Vagina (tissue), 2 donors: ENCODE data around the gene PLAU. TPM values are rescaled to one million over a fixed set of nuclear protein-coding genes. Genes with fewer than 3 reads are reported as not detected.

Source experiments
- DNase-seq, 2 donors: peaks; one replicate each; pipeline ENCODE4 v3.0.0-alpha.2; 2017; ENCODE audit errors: extremely low spot score in 2 of 2
- H3K27ac ChIP-seq: fragments of 200-600 bp; sonication (generic); one replicate; pipeline ENCODE4 v1.5.1; 2019
- H3K27me3 ChIP-seq: fragments of 200-600 bp; sonication (generic); one replicate; pipeline ENCODE4 v1.5.1; 2019
- H3K36me3 ChIP-seq, 2 donors: fragments of 200-600 bp; sonication (generic); one replicate each; pipeline ENCODE4 v1.5.1; 2017 to 2019
- H3K4me1 ChIP-seq: fragments of 200-600 bp; sonication (generic); one replicate; pipeline ENCODE4 v1.5.1; 2019
- H3K4me3 ChIP-seq, 2 donors: fragments of 200-600 bp; sonication (generic); 1 replicate in 1 of 2; 2 replicates in 1 of 2; pipeline ENCODE4 v1.5.1; 2016 to 2019
- H3K9me3 ChIP-seq: fragments of 200-600 bp; sonication (generic); one replicate; pipeline ENCODE4 v1.5.1; 2019
- CTCF ChIP-seq, 3 experiments: fragments of 450-650 bp in 2 of 3; fragments of 200-600 bp in 1 of 3; sonication (generic) in 1 of 3; IDR thresholded peaks; one replicate each; pipeline ENCODE4 v1.5.1; 2017 to 2019; ENCODE audit warnings: antibody characterized with exemption in 3 of 3, mild to moderate bottlenecking in 2 of 3, moderate library complexity in 2 of 3
- POLR2A ChIP-seq, 2 donors: fragments of 450-650 bp; IDR thresholded peaks; one replicate each; pipeline ENCODE4 v1.6.1; 2017; ENCODE audit warnings: antibody characterized with exemption in 2 of 2, mild to moderate bottlenecking in 2 of 2, moderate library complexity in 2 of 2
- POLR2AphosphoS5 ChIP-seq, 2 donors: sonication (generic); formaldehyde crosslinking; IDR thresholded peaks; one replicate each; pipeline ENCODE4 v1.9.0; 2017; ENCODE audit warnings: antibody characterized with exemption in 2 of 2, mild to moderate bottlenecking in 2 of 2, low read depth in 1 of 2; ENCODE audit not compliant: insufficient read depth in 1 of 2
- intact Hi-C: fragments of 100-400 bp; cut with DNase I; formaldehyde crosslinking; loops from one replicate; pipeline ENCODE4 v1.15.1; 2023
- total RNA-seq: library from RNA; depleted of rRNA; stranded (reverse); fragments of >200 nt; gene quantifications from one replicate; pipeline ENCODE4 v1.2.3, GENCODE V29; 2016

PLAU gene
- total RNA-seq, 1 donor from 2014 or later: 18.2 TPM

GRCh38 chr10:73937333-73938043, 26.6 kb downstream of the PLAU start:
- Histone ChIP-seq H3K4me1 (peaks cover 33% of the 10 kb centered on the region), H3K9me3 (no peaks in the 10 kb centered on the region), H3K36me3 (no peaks in the 10 kb centered on the region), H3K27ac (peak overlapping the region; percentile 63), H3K27me3 (no peaks in the 10 kb centered on the region), H3K4me3 (no peak overlapping the region)
- no peak for DNase-seq
- intact Hi-C loops: loop anchor here (5.0 kb wide), 1 partner anchor 50 kb away; no protein-coding TSS in a partner anchor
- TF ChIP-seq POLR2AphosphoS5 (IDR thresholded peaks at IDR 0.05; ENCODE audit: insufficient read depth in 1 of 2, low read depth in 1 of 2) (no peak), CTCF (IDR thresholded peaks at IDR 0.05) (no peak)

DNA sequence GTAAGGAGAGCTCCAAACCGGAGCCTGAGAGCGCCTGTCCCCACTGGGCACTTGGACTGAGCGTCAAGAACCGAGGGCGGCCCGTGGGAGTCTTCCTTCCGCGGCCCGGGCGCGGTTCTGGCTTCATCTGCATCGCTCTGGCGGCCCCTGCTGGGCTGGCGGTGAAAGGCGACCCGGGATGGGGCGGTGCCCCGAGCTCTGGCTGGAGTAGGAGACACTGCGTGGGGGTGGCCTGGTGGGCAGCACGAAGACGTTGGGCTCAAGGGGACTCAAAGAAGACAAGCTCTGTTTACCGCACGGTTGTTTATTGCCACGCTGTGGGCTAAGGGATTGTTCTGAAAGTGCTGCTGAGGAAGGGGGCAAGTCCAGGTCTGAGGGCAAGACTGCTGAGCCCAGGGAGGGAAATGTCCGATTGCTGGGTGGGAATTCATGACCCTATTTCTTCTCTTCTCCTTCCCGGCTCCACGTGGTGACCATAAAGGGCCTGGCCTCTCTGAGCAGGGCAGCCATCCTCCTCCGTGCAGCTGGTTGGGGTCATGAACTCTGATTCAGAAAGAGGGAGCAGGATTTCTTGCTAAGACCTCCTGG, 29.8 kb downstream of the PLAU start:
- Histone ChIP-seq H3K36me3 (no peaks in the 10 kb centered on the region), H3K27ac (peak overlapping the region; percentile 71), H3K4me1 (peaks cover 27% of the 10 kb centered on the region), H3K4me3 (peak overlapping the region in 1 of 2 donors; percentile 27), H3K27me3 (no peaks in the 10 kb centered on the region), H3K9me3 (no peaks in the 10 kb centered on the region)
- no peak for DNase-seq
- intact Hi-C loops: no loop called here
- TF ChIP-seq POLR2A (IDR thresholded peaks at IDR 0.05) (no peak), POLR2AphosphoS5 (IDR thresholded peaks at IDR 0.05; ENCODE audit: insufficient read depth in 1 of 2, low read depth in 1 of 2) (peak in 1 of 2 donors; percentile 59), CTCF (IDR thresholded peaks at IDR 0.05) (peak; percentile 57 to 95 (median 93))

DNA sequence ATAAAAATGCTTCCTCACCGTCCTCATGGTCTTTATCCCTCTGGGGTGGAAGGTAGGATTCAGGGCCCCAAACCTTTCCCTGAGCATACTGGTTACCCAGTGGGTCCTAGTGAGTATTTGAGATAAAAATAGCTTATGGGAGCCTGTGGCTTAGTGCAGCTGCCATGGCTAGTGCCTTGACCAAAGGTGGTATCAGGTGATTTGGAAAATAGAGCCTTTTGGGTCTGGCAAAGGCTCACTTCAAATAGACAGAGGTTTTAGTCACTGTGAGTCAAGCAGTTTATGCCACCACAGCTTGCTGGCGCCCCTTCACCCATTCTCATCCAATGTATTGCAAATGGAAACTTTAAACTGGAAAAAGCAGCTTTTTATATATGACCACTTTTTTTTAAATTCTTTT, 30.4 kb downstream of the PLAU start:
- Histone ChIP-seq H3K27me3 (no peaks in the 10 kb centered on the region), H3K4me1 (peaks cover 21% of the 10 kb centered on the region), H3K9me3 (no peaks in the 10 kb centered on the region), H3K4me3 (no peak overlapping the region), H3K27ac (peak overlapping the region; percentile 71), H3K36me3 (no peaks in the 10 kb centered on the region)
- TF ChIP-seq POLR2A (IDR thresholded peaks at IDR 0.05): no peak
- no peak for TF ChIP-seq CTCF (IDR thresholded peaks at IDR 0.05)
- TF ChIP-seq POLR2AphosphoS5 (IDR thresholded peaks at IDR 0.05; ENCODE audit: insufficient read depth in 1 of 2, low read depth in 1 of 2): no peak
- intact Hi-C loops: no loop called here
- no peak for DNase-seq

- Histone ChIP-seq H3K4me1 (peaks cover 9% of the 10 kb centered on the region), H3K4me3 (no peak overlapping the region), H3K36me3 (no peaks in the 10 kb centered on the region), H3K27ac (no peak overlapping the region), H3K9me3 (no peaks in the 10 kb centered on the region), H3K27me3 (no peaks in the 10 kb centered on the region)
- no peak for DNase-seq
- TF ChIP-seq POLR2AphosphoS5 (IDR thresholded peaks at IDR 0.05; ENCODE audit: insufficient read depth in 1 of 2, low read depth in 1 of 2): no peak
- no peak for TF ChIP-seq POLR2A (IDR thresholded peaks at IDR 0.05)
- TF ChIP-seq CTCF (IDR thresholded peaks at IDR 0.05): no peak
- intact Hi-C loops: no loop called here
These were observed 33.6 kb downstream of the PLAU start for GRCh38 chr10:73944356-73945100.
